ENCODE measurements around the gene JARID2. TPM values are rescaled to one million over a fixed set of nuclear protein-coding genes. Genes with fewer than 3 reads are reported as not detected.

Gene JARID2
- total and polyA plus RNA-seq, 2 of the 8 experiments (the other 6 are each of a cell fraction or from before 2014, with no cell fraction given) = 60.1 to 239 TPM

DNA sequence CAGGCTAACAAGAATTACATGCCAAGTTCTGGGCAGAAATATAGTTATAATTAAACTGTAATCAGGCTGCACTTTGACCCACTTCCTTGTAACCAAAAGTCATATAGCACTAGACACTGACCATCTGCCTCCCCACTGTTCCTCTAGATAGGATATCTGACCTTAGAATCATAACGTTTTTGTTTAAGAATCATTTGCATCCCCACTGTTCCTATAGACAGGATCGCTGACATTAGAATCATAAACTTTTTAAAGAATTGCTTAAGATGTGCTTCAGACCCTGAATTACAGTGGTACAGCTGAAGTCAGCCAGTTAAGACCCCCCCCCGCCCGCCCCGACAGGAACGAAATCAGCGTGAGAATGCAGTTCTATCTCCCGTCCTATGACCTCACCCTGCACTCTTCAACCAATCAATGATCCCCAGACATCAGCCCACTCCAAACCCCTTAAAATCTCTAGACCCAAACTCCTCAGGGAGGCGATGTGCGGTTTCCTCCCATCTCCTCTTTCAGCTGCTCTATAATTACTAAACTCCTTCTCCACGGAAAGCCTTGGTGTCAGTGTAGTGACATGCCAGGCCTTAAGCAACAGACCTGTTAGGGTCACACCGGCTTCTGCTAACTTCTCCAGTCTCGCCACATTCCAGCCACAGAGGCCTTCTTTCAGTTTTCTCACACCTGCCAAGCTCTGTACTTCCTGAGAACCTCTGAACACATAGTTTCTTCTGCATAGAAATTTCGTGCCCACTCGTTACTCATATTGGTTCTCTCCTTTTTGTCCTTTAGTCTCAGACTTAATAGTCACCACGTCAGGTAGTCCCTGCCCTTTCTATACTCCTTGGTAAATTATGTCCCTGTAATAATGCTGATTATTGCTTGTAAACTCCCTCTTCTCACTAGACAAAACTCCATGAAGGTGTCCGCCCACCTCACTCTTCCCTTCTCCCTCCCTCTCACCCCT, 323.4 kb downstream of the JARID2 start:
- no peak overlapping the region for H2BK20ac ChIP-seq (ENCODE audit: low read length)
- H3K4ac ChIP-seq (replicated peaks; ENCODE audit: insufficient read length, low read depth, low read length) = no peak overlapping the region
- H4K91ac ChIP-seq (replicated peaks; ENCODE audit: insufficient read length, low read length) = no peak overlapping the region
- no peaks in the 10 kb centered on the region for H3K9me3 ChIP-seq (ENCODE audit: insufficient read depth in 2 of 2, low read depth in 1 of 2, low read length in 1 of 2)
- no peak overlapping the region for H4K5ac ChIP-seq (ENCODE audit: insufficient read length, low read depth, low read length)
- ChIA-PET CTCF (ENCODE audit: partially characterized antibody) (interaction anchor here (0.6 to 1.6 kb wide), 3 partner anchors 13 to 49 kb away, joined by 3 to 6 read pairs (median 3); no protein-coding TSS in a partner anchor), POLR2A (ENCODE audit: partially characterized antibody) (no interaction called here)
- H3K14ac ChIP-seq (ENCODE audit: insufficient read length) = no peak overlapping the region
- H2BK120ac ChIP-seq (replicated peaks; ENCODE audit: low read depth, low read length) = no peak overlapping the region
- no peak overlapping the region for H3K27ac ChIP-seq (ENCODE audit: low read depth, low read length)
- H3K4me3 ChIP-seq (ENCODE audit: extremely low read depth in 1 of 4, insufficient read depth in 2 of 4, low read depth in 3 of 4, low read length in 4 of 4) = no peak overlapping the region
- H2AK5ac ChIP-seq (ENCODE audit: low read depth, low read length) = no peak overlapping the region
- FAIRE-seq (peak; percentile 63), DNase-seq (ENCODE audit: low read depth in 1 of 2, low spot score in 2 of 2) (no peak)
- no peaks in the 10 kb centered on the region for H3K27me3 ChIP-seq (replicated peaks in 1 of 4; ENCODE audit: control insufficient read depth in 3 of 4, extremely low read depth in 1 of 4, insufficient read depth in 3 of 4, low read length in 3 of 4)
- H4K20me1 ChIP-seq (replicated peaks in 1 of 2; ENCODE audit: control insufficient read depth in 1 of 2, insufficient read depth in 2 of 2, low read length in 2 of 2) = peaks cover 0 to 2% of the 10 kb centered on the region in 2 experiments
- H3K56ac ChIP-seq (replicated peaks; ENCODE audit: insufficient read length, low read depth, low read length) = no peak overlapping the region
- no peak overlapping the region for H3K23ac ChIP-seq (ENCODE audit: insufficient read length)
- no peak overlapping the region for H2AFZ ChIP-seq (ENCODE audit: low read length)
- no peaks in the 10 kb centered on the region for H3K23me2 ChIP-seq (ENCODE audit: low read depth, low read length)
- H3K9ac ChIP-seq (replicated peaks in 1 of 4; ENCODE audit: extremely low read depth in 1 of 4, low read depth in 3 of 4, low read length in 3 of 4) = no peak overlapping the region
- H2BK5ac ChIP-seq (ENCODE audit: low read depth, low read length) = no peak overlapping the region
- 74% methylated on average over 15 of the region's 17 CpGs; no CpG with 5 or more reads in 1 of the 2 experiments for WGBS, 2 experiments (ENCODE audit: extremely low coverage in 1 of 2, insufficient coverage in 1 of 2, insufficient read length in 1 of 2, insufficient replicate concordance in 2 of 2, low coverage in 1 of 2, low lambda C conversion rate in 2 of 2, missing lambda C conversion rate in 1 of 2)
- peaks cover 0 to 4% (median under 1%) of the 10 kb centered on the region in 4 experiments; a peak in 3 of 7 replicates for H3K4me1 ChIP-seq (replicated peaks in 1 of 4; ENCODE audit: control insufficient read depth in 3 of 4, insufficient read depth in 4 of 4, low read length in 3 of 4)
- no peaks in the 10 kb centered on the region for H3K36me3 ChIP-seq (ENCODE audit: control insufficient read depth in 2 of 4, insufficient read depth in 4 of 4, low read length in 3 of 4)
- no peak overlapping the region for H4K8ac ChIP-seq (ENCODE audit: extremely low read depth, insufficient read depth, low read length)
- no peak overlapping the region for H2BK12ac ChIP-seq (ENCODE audit: low read depth, low read length)
- no peak overlapping the region for H3K18ac ChIP-seq (ENCODE audit: extremely low read depth, low read length)
- no peak overlapping the region for H3K4me2 ChIP-seq (ENCODE audit: insufficient read depth in 1 of 2, low read depth in 2 of 2, low read length in 2 of 2)
- no peaks in the 10 kb centered on the region for H3K79me2 ChIP-seq (ENCODE audit: control insufficient read depth in 1 of 2, insufficient read depth in 2 of 2, low read length in 2 of 2)
- H3K79me1 ChIP-seq (ENCODE audit: low read depth, low read length) = no peaks in the 10 kb centered on the region
- no peak overlapping the region for H2BK15ac ChIP-seq (ENCODE audit: low read length)
- TF ChIP-seq SP2 (IDR thresholded peaks at IDR 0.05; ENCODE audit: low read length) (no peak), GABPA (IDR thresholded peaks at IDR 0.05; ENCODE audit: borderline replicate concordance, insufficient read depth, low read length) (no peak), EZH2 (IDR thresholded peaks at IDR 0.05; ENCODE audit: low read depth, low read length, severe bottlenecking) (no peak), HDAC2 (IDR thresholded peaks at IDR 0.05; ENCODE audit: borderline replicate concordance in 1 of 2, low read depth in 2 of 2, low read length in 2 of 2) (no peak), SIX5 (IDR thresholded peaks at IDR 0.05; ENCODE audit: low read depth, low read length) (no peak), CREB1 (IDR thresholded peaks at IDR 0.05) (no peak), POLR2AphosphoS5 (IDR thresholded peaks at IDR 0.05; ENCODE audit: low read depth, low read length) (no peak), ATF3 (IDR thresholded peaks at IDR 0.05; ENCODE audit: insufficient read depth, low read depth, low read length) (no peak)
- TF ChIP-seq, protein P1, sequence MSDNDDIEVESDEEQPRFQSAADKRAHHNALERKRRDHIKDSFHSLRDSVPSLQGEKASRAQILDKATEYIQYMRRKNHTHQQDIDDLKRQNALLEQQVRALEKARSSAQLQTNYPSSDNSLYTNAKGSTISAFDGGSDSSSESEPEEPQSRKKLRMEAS (IDR thresholded peaks at IDR 0.05) = no peak
- TF ChIP-seq, protein P2, sequence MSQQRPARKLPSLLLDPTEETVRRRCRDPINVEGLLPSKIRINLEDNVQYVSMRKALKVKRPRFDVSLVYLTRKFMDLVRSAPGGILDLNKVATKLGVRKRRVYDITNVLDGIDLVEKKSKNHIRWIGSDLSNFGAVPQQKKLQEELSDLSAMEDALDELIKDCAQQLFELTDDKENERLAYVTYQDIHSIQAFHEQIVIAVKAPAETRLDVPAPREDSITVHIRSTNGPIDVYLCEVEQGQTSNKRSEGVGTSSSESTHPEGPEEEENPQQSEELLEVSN (IDR thresholded peaks at IDR 0.05) = no peak
